ENCODE measurements around the gene RPAIN. TPM values are rescaled to one million over a fixed set of nuclear protein-coding genes. Genes with fewer than 3 reads are reported as not detected.
A peak's percentile ranks its signal among the peaks of the same experiment; 100 is the strongest.
"Not testable (repeated sequence)": the region's sequence is repeated elsewhere in the genome, so short reads cannot be mapped to it uniquely, and the experiment has no call there.

RPAIN gene
- total RNA-seq, 1 experiment from 2014 or later, result 30.5 TPM

DNA sequence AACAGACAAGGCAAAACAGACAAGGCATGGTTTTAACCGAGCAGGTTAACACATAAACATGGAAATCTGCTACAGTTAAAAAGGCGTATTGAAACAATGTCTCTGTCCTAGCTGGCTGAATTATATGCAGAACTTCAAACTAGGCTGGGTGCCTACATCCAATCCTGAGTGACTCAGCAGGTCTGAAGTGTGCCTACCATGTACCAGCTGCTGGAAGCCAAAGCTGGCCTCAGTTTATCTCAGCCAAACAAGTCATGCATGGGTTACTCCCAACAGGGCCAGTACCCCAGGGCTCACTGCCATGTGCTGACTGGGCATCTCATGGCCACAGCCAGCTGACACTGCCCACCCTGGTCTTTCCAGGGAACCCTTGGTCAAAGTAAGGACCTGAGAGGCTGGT lies 15.0 kb downstream of the RPAIN start:
- no TSS peak for BruUV-seq (replicated peaks)
- Histone ChIP-seq H3K9me3 (no peaks in the 10 kb centered on the region), H3K4me3 (ENCODE audit: low read depth, low read length) (no peak overlapping the region), H3K4me1 (no peaks in the 10 kb centered on the region), H3K27me3 (replicated peaks; ENCODE audit: control insufficient read depth, insufficient read depth, low read length) (no peaks in the 10 kb centered on the region), H3K36me3 (ENCODE audit: control insufficient read depth, insufficient read depth, low read length) (0 out of 2 replicates have a peak, but pooled peaks cover 1% of the 10 kb centered on the region)
- intact Hi-C loops (cut with micrococcal nuclease; ENCODE audit: unreplicated experiment), result no loop called here
- Mint-ChIP-seq H3K4me1 (ENCODE audit: low read depth, unreplicated experiment) (no peaks in the 10 kb centered on the region), H3K9me3 (ENCODE audit: unreplicated experiment) (no peaks in the 10 kb centered on the region), H3K27ac (ENCODE audit: unreplicated experiment) (no peak overlapping the region), H3K27me3 (ENCODE audit: insufficient read depth, unreplicated experiment) (no peaks in the 10 kb centered on the region), H3K4me3 (ENCODE audit: unreplicated experiment) (no peak overlapping the region), H3K36me3 (ENCODE audit: insufficient read depth, unreplicated experiment) (peaks cover 60% of the 10 kb centered on the region)
- DNase-seq, result no peak
- CTCF ChIA-PET, result no interaction called here
- POLR2A ChIA-PET, result no interaction called here
- TF ChIP-seq CTCF (IDR thresholded peaks at IDR 0.05; ENCODE audit: insufficient read depth in 1 of 2, low read depth in 1 of 2, low read length in 1 of 2, severe bottlenecking in 1 of 2, unreplicated experiment in 1 of 2), result no peak

- DNase-seq; BruUV-seq (replicated peaks); H3K27me3 Mint-ChIP-seq (ENCODE audit: insufficient read depth, unreplicated experiment); H3K9me3 ChIP-seq; H3K9me3 Mint-ChIP-seq (ENCODE audit: unreplicated experiment); H3K4me3 ChIP-seq (ENCODE audit: low read depth, low read length); intact Hi-C loops (cut with micrococcal nuclease; ENCODE audit: unreplicated experiment); H3K4me1 Mint-ChIP-seq (ENCODE audit: low read depth, unreplicated experiment); H3K27ac Mint-ChIP-seq (ENCODE audit: unreplicated experiment); CTCF ChIA-PET; H3K27me3 ChIP-seq (replicated peaks; ENCODE audit: control insufficient read depth, insufficient read depth, low read length); H3K4me1 ChIP-seq; H3K4me3 Mint-ChIP-seq (ENCODE audit: unreplicated experiment); POLR2A ChIA-PET; H3K36me3 ChIP-seq (ENCODE audit: control insufficient read depth, insufficient read depth, low read length): not testable (repeated sequence)
- peaks cover 55% of the 10 kb centered on the region for H3K36me3 Mint-ChIP-seq (ENCODE audit: insufficient read depth, unreplicated experiment)
Measured at GRCh38 chr17:5435781-5436315, 15.9 kb downstream of the RPAIN start.

- POLR2A ChIA-PET, result no interaction called here
- Mint-ChIP-seq H3K9me3 (ENCODE audit: unreplicated experiment) (no peaks in the 10 kb centered on the region), H3K4me1 (ENCODE audit: low read depth, unreplicated experiment) (no peaks in the 10 kb centered on the region), H3K4me3 (ENCODE audit: unreplicated experiment) (peak overlapping the region; percentile 73), H3K27me3 (ENCODE audit: insufficient read depth, unreplicated experiment) (no peaks in the 10 kb centered on the region), H3K36me3 (ENCODE audit: insufficient read depth, unreplicated experiment) (peaks cover 40% of the 10 kb centered on the region), H3K27ac (ENCODE audit: unreplicated experiment) (no peak overlapping the region)
- H3K4me3 ChIP-seq (ENCODE audit: low read depth, low read length), result peak overlapping the region; percentile 63
- no peaks in the 10 kb centered on the region for H3K27me3 ChIP-seq (replicated peaks; ENCODE audit: control insufficient read depth, insufficient read depth, low read length)
- no peak for TF ChIP-seq CTCF (IDR thresholded peaks at IDR 0.05; ENCODE audit: insufficient read depth in 1 of 2, low read depth in 1 of 2, low read length in 1 of 2, severe bottlenecking in 1 of 2, unreplicated experiment in 1 of 2)
- H3K4me1 ChIP-seq, result no peaks in the 10 kb centered on the region
- no peaks in the 10 kb centered on the region for H3K9me3 ChIP-seq
- DNase-seq, result no peak
- intact Hi-C loops (cut with micrococcal nuclease; ENCODE audit: unreplicated experiment), result no loop called here
- CTCF ChIA-PET, result no interaction called here
- BruUV-seq (replicated peaks), result no TSS peak
- 0 out of 2 replicates have a peak, but pooled peaks cover 1% of the 10 kb centered on the region for H3K36me3 ChIP-seq (ENCODE audit: control insufficient read depth, insufficient read depth, low read length)
Measured at GRCh38 chr17:5437721-5438317, 17.8 kb downstream of the RPAIN start.
